HG03354 (cell line): ENCODE measurements around the gene SMCO4.
"Not testable (repeated sequence)": the region's sequence is repeated elsewhere in the genome, so short reads cannot be mapped to it uniquely, and the experiment has no call there.

ENCODE experiments used
- ATAC-seq: cut with Tn5 transposase; IDR thresholded peaks from one replicate; pipeline ENCODE4 v1.9.1; 2021; ENCODE audit warnings: mild to moderate bottlenecking; ENCODE audit not compliant: unreplicated experiment, poor library complexity, severe bottlenecking

Gene SMCO4

DNA sequence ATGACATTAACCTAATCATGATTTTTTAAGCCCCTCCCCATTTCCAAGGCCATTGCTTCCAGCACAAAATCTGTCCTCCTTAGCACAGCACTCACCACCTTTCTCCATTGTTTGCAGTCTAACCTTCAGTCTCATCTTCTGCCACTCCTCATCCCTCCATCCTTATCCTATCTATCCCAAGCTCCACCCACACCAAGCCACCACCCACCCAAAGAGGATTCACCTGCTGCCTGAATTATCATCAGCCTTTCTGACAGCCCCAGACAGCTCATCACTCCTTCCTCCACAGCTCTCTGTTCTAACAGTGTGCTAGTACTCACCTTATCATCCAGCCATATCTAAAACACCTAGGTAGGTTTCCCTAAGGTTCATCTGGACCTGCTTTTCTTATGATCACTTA lies 20.7 kb upstream of the SMCO4 start:
- ATAC-seq: no peak

DNA sequence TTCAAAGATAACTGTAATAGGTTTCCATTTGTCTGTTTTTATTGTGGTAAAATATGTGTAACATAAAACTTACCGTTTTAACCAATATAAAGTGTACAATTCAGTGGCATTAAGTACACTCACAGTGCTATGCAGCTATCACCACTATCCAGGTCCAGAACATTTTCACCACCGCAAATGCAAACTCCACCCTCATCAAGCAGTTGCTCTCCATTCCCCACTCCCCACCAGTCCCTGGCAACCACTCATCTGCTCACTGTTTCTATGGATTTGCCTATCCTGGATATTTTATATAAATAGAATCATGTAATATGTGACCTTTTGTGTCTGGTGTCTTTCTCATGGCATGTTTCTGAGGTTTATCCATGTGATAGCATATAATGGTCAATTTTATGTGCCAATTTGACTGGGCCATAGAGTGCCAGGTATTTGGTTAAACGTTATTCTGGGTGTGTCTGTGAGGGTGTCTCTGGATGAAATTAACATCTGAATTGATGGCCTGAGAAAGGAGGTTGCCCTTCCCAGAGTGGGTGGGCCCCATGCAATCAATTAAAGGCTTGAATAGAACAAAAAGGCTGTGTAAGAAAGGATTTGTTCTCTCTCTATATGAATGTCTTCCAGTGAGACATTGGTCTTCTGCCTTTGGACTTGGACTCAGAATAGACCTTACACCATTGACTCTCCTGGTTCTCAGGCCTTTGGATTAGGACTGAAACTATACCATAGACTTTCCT lies 17.2 kb upstream of the SMCO4 start:
- no peak for ATAC-seq

DNA sequence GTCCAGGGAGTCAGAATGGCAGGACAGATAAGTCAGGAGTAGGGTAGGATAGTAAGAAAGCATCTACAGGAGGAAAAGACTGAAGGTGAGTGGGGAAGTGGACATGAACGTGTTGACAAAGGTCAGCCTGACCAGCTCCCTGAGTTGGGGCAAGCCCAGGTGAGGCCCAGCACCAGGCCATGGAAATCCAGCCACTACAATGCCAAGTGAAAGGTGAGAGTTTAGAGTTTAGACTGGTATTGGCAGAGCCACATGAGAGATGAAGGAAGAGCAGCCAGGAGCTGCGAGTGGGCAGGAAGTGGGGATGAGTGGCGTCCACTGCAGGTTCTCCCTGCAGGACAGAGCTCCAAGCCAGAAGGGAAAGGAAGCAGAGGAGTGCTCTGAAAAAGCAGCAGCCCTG lies 16.5 kb upstream of the SMCO4 start:
- no peak for ATAC-seq

DNA sequence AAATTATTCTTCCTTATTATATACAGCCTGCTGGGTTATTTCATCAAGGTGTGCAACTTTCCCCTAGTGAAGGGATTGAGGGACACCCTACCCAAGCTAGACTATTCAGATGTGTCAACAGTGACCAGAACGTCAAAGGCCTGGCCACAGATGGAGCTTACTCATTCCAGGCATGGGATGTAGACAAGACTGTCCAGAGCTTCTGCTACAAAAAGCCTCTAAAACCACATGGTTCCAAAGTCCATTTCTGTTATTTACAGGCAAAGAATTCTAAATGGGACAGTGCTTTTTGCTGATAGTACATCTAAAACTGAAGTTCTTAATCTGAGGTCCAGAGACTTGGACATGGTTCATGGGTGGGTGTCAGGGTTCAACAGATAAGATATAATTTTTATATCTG lies 9.7 kb upstream of the SMCO4 start:
- no peak for ATAC-seq

DNA sequence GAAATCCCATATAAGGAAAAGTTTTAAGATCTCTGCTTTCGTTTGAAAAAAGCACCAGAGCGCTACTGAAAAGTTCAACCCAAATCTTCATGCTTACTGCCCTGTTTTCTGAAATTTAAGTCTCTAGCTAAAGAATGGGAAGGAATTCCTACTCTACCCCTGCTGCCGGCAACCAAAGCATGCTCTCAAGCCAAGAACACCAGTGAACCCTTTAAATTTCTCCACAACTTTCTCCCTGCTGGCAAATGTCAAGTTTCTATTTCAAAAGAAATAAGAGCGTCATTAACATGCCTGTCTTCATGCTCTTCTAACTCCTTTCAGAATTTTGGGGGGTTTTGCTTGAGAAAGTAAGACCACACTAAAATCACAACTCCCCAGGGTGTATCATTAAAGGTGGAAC lies 6.8 kb upstream of the SMCO4 start:
- ATAC-seq: no peak

DNA sequence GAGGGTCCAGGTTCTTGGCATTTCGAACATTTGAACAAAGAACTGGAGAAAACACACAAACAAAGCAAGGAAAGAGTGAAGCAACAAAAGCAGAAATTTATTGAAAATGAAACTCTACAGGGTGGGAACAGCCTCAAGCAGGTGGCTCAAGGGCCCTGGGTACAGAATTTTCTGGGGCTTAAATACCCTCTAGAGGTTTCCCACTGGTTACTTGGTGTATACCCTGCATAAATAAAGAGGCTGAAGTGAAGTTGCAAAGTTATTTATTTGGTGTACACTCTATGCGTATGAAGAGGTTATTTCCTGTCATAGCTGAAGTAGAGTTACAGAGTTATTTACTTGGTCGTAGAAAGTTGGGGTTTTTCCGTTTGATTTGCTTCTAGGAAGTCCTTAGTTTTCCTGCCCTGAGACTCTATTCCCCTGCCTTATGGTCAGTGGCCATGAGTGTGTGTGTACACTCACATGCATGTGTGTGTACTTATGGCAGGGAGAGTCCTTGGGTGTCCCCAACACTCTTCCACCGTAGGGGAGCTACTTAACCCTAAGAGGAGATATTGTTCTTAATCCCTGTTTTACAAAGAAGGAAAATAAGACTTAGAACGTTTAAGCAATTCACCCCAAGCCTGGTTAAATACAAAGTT lies 5.6 kb upstream of the SMCO4 start:
- ATAC-seq: no peak

DNA sequence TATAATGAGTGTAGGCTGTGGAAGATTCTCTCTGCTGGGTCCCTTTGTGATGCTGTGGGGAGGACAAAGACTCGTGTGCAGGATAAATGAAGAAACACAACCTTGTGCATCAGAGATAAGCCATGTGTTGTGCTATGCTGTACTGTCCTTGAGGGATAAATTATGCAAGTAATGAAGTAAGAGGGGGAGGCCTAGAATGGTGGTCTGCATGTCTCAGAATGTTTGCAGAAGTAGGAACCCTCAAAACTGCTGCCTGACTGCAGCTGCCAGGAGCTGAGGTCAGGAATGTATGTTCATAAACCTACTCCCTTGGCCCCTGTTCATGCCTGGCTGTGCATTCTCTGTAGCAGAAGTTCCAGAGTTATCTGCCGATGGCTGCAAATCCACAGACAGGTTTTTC lies 4.6 kb upstream of the SMCO4 start:
- no peak for ATAC-seq

DNA sequence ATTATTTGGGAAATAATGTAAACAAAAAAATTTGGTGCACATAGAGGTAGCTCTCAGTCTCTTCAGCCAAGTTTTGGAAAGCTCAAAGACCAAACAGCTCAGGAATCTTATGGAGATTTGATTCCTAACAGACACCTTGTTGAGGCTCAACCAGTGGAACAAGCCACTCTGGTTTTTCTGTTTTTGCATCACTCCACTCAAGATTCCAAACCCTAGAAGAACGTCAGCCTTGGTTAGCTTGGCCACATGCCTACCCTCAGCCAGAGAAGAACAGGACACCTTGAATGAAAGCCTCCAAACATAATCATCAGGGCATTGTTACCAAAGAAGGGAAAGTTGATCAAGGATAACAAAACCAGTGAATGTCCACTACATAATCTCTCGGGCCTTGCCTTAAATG lies 3.8 kb upstream of the SMCO4 start:
- no peak for ATAC-seq

DNA sequence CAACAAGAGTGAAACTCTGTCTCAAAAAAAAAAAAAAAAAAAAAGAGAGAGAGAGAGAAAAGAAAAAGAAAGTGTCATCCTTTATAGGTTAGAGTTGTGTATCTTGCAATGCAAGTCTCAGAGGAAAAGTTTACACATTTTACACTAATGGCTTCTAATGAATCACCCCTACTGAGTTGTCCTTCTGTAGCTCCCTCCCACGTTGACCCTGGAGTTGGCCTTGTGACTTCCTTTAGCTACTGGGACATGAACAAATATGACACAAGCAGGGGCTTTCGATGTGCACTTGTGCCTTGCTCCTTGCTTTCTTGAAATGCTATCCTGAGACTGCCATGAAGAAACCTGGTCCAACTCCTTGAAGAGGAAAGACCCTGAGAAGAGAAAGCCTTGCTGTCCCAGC lies 2.4 kb upstream of the SMCO4 start:
- ATAC-seq: no peak

DNA sequence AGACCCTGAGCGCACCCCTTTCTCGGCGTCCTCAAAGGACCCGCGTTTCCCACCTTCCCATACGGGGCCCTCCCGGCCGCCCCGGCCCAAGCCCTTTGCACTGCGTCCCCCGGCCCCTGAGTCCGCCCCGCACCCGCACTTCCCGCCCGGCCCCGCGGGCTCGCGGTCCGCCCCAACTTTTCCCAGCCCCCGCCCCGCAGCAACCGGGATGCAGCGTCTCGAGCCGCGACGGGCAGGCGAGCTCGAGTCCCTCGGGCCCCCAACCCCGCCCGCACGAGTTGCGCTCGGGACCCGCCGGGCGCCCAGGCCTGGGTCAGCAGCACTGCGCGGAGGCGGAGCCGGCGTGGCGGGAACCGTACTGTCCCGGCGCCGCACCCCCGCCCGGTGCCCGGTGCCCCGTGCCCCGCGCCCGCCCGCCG lies 371 bp downstream of the SMCO4 start:
- ATAC-seq: peak; percentile 55

DNA sequence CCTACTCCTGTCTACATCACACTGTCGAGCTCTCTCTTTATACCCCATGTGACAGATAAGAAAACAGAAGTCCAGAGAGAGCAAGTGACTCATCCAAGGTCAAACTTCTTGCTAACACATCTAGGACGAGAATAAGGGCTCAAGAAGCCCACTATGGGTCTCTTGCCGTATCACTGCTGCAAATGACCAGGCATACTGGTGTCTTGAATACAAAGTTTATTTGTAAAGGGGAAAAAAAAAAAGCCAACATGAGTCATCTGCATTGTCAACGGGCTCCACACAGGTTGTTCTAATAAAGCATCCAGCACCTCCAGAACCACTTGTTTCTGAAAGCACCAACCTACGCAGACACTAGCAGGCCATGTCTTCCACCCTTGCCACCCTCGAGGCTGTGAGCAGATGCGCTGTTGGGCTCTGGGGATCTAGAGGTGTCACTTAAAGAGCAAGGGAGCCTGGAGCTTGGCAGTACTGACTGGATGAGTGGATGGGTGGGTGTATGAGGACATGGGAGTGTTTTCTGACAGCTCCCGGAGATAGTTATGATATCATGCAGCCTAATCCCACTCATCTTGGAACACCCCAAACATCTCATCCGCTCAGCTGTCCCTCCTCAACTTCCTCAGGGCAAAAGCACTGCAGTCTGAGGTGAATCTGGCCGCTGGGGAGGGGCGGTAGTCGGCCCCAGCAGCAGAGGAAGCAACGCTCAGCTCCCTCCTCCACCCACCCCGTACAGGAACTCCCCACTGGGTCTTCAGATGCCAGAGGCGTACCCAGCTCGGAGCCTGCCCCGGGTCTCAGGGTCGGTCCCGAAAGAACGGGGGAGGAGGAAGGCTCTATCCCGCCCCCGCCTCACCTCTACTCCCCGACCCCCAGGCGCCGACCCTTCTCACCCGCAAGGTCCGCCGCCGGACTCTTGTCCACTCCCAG lies 1.0 kb downstream of the SMCO4 start:
- peak; percentile 69 for ATAC-seq

DNA sequence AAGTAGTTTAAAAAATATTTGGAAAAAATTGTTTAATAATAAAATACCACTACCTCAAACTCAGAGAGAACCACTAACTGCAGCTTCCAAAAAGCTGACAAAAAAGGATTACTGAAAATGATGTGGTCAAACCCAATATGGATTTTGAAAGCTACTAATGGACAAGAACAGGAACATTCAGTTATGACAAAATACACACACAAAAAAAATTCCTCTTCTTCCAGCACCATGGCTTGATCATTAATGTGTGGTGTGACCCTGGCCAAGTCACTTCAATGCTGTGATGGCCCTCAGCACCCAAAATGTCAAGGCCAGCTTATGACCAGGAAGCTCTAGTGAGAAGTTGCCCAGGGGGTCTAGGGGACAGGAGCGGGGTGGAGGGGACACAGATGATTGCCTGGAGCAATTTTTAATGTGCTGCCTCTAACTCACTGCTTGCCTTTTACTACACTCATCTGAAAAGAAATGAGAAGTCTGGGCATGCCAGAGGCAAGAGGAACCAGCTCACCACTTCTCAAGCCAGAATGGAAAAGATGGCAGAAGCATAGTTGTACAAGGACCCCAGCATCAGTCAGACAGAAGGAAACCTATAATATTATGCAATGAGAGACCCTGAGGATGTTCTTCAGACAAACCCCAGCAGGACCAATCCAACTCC lies 2.2 kb downstream of the SMCO4 start:
- no peak for ATAC-seq

DNA sequence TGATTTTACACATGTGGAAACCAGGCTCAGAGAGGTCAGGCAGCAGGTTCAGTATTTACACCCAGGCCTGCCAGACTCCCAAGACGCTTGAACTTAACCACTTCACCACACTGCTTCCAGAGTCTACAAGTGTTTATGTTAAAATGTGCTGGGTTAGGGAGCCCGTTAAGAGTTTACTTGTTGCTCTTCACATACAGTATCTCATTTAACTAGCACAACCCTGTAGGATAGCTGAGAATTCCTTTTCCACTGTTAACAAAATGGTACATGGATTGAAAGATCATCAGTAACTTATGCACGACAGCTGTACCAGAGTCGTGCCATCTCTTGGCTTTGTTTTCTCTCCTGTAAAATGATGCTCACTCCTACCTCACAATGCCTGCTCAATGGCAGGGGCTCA lies 2.9 kb downstream of the SMCO4 start:
- ATAC-seq: no peak

DNA sequence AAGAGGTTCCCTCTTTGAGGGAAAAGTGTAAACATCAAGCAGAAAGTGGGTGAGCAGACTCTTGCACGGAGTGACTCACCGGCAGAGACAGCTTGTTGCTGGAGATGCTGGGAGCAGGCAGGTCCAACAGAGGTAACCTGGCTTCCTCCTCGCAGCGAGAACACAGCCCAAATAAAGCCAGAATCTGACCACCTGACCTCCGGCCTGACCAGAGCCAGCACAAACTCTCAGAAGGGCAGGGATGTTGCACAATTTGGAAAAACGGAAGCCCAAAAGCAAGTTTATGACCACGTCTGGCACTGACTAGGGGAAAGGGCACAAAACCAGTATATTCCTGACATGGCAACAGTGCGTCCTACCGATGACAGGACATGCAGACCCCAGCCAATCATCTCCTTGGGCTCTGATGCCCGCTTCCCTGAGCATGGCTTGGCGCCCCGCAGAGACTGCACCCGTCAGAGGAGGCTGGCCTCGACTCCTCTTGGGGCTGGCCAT lies 5.4 kb downstream of the SMCO4 start:
- ATAC-seq: no peak

DNA sequence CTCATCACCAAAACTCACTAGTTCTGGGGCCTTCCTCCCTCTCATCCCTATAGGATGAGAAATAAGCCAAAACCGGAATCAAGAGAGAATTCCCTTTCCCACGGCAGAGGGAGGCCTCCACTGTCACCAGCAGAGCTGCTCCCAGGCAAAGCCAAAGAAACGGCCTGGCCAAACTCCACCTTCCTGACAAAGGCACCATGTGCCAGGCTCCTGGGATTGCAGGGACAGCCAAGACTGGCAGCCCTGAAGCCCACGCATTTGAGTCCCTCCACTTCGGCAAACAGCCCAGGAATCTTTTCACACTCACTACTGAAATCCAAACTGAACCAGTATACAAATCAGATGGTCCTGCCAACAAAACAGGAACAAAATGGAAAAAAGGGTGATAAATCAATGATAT lies 6.1 kb downstream of the SMCO4 start:
- ATAC-seq: no peak

DNA sequence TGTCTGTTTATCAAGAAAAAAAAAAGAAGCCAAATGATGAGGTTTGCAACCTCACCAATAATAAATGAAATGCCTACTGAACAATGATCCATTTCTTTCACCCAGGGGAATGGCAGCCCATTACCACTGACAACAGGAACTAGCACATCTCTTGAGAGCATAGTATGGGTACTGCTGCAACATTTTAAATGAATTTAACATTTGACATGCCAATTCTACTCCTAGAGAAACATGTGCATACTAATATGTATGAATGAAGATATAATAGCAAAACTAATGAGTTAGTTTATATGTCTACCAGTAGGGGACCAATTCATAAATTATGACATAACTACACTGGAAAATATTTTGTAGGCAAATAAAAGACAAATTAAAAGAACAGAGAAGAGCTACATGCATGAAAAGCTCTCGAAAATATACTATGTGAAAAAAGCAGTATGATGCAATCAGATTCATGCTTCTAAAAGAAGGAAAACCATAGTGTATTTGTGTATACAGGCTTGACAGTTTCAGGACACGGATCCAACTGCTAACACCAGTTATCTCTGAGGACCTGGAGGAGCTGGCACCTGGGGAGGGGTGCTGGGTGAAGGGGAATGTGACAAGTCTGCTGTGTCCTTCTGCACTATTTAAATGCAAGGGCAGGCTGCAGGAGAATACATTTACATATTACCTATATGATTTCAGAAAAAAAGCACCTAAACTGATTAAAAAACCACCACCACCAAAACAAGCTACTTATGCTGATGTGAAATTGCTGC lies 6.9 kb downstream of the SMCO4 start:
- no peak for ATAC-seq

DNA sequence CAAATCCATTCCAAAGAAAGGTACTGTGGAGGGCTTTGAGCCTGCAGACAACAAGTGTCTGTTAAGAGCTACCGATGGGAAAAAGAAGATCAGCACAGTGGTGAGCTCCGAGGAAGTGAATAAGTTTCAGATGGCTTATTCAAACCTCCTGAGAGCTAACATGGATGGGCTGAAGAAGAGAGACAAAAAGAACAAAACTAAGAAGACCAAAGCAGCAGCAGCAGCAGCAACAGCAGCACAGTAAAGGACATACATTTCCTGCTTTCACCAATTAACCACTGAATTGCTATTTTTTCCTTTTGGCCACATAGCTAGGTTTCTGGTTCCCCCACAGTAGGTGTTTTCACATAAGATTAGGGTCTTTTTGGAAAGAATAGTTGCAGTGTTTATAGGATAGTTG lies 7.6 kb downstream of the SMCO4 start:
- ATAC-seq: not testable (repeated sequence)

DNA sequence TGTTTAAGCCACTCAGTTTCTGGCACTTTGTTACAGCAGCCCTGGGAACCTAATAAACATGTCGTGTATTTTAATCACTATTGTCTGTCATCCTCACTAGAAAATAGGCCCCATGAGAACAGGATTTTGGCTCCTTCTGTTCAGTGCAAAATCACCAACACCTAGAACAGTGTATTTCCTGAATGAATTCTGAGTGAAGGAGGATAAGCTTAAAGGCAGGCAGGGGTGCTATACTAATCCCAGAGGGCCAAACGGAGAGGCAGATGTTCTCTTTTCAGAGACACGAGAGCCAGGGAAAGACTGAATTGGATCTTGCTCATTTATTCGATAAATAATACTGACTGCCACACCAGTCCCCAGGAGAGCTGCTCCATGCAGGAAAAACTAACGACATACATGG lies 10.4 kb downstream of the SMCO4 start:
- no peak for ATAC-seq

DNA sequence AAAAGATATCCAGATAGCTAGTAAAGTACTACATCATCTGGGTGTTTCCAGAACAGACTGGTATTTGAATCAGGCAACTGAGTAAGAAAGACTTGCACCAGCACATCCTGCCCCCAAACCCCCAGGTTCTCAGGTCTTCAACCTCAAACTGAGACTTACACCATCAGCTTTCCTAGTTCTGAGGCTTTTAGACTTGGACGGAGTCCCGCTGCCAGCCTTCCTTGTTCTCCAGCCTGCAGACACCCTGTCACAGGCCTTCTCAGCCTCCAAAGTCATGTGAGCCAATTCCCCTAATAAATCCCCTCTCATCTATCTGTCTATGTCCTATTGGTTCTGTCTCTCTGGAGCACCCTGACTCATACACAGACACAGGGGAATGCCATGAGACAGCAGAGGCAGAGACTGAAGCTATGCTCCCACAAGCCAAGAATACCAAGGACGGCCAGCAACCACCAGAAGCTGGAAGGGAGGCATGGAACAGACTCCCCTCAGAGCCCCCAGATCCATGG lies 10.9 kb downstream of the SMCO4 start:
- no peak for ATAC-seq
